SU-DHL-6 (cell line): ENCODE measurements around the gene MAX.

Source experiments
- CTCF ChIP-seq: fragments of 200-600 bp; sonication (generic); IDR thresholded peaks from one replicate; pipeline ENCODE4 v1.5.1; 2017; ENCODE audit warnings: antibody characterized with exemption, mild to moderate bottlenecking, low read length, moderate library complexity; ENCODE audit not compliant: insufficient read depth, poor library complexity, severe bottlenecking
- EZH2phosphoT487 ChIP-seq: fragments of 200-600 bp; sonication (generic), shearing (Covaris generic); conservative IDR thresholded peaks from 2 replicates; pipeline ENCODE4 v1.6.1; 2018; ENCODE audit warnings: mild to moderate bottlenecking, antibody characterized with exemption, low read length, moderate library complexity, mixed read lengths

- TF ChIP-seq CTCF = no peak
- TF ChIP-seq EZH2phosphoT487 = no peak
Measured at GRCh38 chr14:65070471-65070976, 31.8 kb downstream of the MAX start.
